Renal cortical epithelial cell (primary cell): ENCODE data around the gene INPP4B. TPM values are rescaled to one million over a fixed set of nuclear protein-coding genes. Genes with fewer than 3 reads are reported as not detected.

Source experiments
- DNase-seq: peaks from one replicate; pipeline ENCODE4 v3.0.0-alpha.2; 2011; ENCODE audit warnings: low read depth
- total RNA-seq: library from RNA; depleted of rRNA; stranded (reverse); fragments of >200 nt; gene quantifications from 2 replicates; pipeline ENCODE4 v1.2.3, GENCODE V29; 2014

The INPP4B gene
- total RNA-seq, 1 donor from 2014 or later = 16.6 TPM

- no peak for DNase-seq
Observed at GRCh38 chr4:142292231-142292630, 553.9 kb downstream of the INPP4B start.

GRCh38 chr4:142291299-142292050, 554.6 kb downstream of the INPP4B start:
- no peak for DNase-seq

- no peak for DNase-seq
Observed at GRCh38 chr4:142287371-142287770, 558.7 kb downstream of the INPP4B start.

GRCh38 chr4:142285222-142285583, 560.9 kb downstream of the INPP4B start:
- DNase-seq = no peak

- peak; percentile 14 for DNase-seq
Observed at GRCh38 chr4:142284402-142285221, 561.5 kb downstream of the INPP4B start.

- no peak for DNase-seq
Observed at GRCh38 chr4:142282870-142283431, 563.1 kb downstream of the INPP4B start.

GRCh38 chr4:142281999-142282398, 564.1 kb downstream of the INPP4B start:
- peak; percentile 19 for DNase-seq

GRCh38 chr4:142278663-142279062, 567.4 kb downstream of the INPP4B start:
- peak; percentile 67 for DNase-seq

- DNase-seq = peak; percentile 13
Observed at GRCh38 chr4:142278171-142278570, 567.9 kb downstream of the INPP4B start.

GRCh38 chr4:142274137-142274536, 572.0 kb downstream of the INPP4B start:
- DNase-seq = peak; percentile 50

- no peak for DNase-seq
Observed at GRCh38 chr4:142272452-142272851, 573.6 kb downstream of the INPP4B start.

GRCh38 chr4:142271832-142272231, 574.3 kb downstream of the INPP4B start:
- no peak for DNase-seq

- DNase-seq = no peak
Observed at GRCh38 chr4:142267101-142267500, 579.0 kb downstream of the INPP4B start.

GRCh38 chr4:142265946-142266345, 580.2 kb downstream of the INPP4B start:
- DNase-seq = no peak

GRCh38 chr4:142265536-142265935, 580.6 kb downstream of the INPP4B start:
- peak; percentile 76 for DNase-seq

GRCh38 chr4:142264961-142265360, 581.1 kb downstream of the INPP4B start:
- no peak for DNase-seq

- no peak for DNase-seq
Observed at GRCh38 chr4:142262956-142263355, 583.1 kb downstream of the INPP4B start.

- peak; percentile 38 for DNase-seq
Observed at GRCh38 chr4:142248946-142249345, 597.2 kb downstream of the INPP4B start.

- DNase-seq = no peak
Observed at GRCh38 chr4:142243255-142243654, 602.8 kb downstream of the INPP4B start.

- DNase-seq = no peak
Observed at GRCh38 chr4:142242156-142242555, 603.9 kb downstream of the INPP4B start.

- DNase-seq = no peak
Observed at GRCh38 chr4:142238589-142238988, 607.5 kb downstream of the INPP4B start.

- DNase-seq = no peak
Observed at GRCh38 chr4:142236268-142236667, 609.8 kb downstream of the INPP4B start.

- no peak for DNase-seq
Observed at GRCh38 chr4:142231787-142232186, 614.3 kb downstream of the INPP4B start.
